ENCODE measurements around the gene FDXACB1. TPM values are rescaled to one million over a fixed set of nuclear protein-coding genes. Genes with fewer than 3 reads are reported as not detected.

Gene FDXACB1
- polyA plus RNA-seq, 1 experiment: 0.81 TPM

- Histone ChIP-seq H3K4me3 (ENCODE audit: low read depth, low read length) (no peak overlapping the region), H3K27me3 (ENCODE audit: control insufficient read depth, insufficient read depth, low read length) (no peaks in the 10 kb centered on the region), H3K36me3 (ENCODE audit: control insufficient read depth, insufficient read depth, low read length) (no peaks in the 10 kb centered on the region; the same call in 1 of the 2 replicates)
- no peak for DNase-seq (ENCODE audit: low read depth)
- POLR2A ChIA-PET: interaction anchor here (0.7 kb wide), 2 partner anchors 12 to 33 kb away, joined by 3 to 5 read pairs; no protein-coding TSS in a partner anchor
- CTCF ChIA-PET: interaction anchor here (0.7 to 2.1 kb wide), 9 partner anchors 11 to 391 kb away, joined by 3 to 7 read pairs (median 3); no protein-coding TSS in a partner anchor
- no peak for TF ChIP-seq CTCF (IDR thresholded peaks at IDR 0.05; ENCODE audit: insufficient read depth, low read depth, low read length)
These were observed 33.5 kb downstream of the FDXACB1 start for GRCh38 chr11:111845276-111846028.

GRCh38 chr11:111843661-111844060 lies 35.3 kb downstream of the FDXACB1 start:
- Histone ChIP-seq H3K27me3 (ENCODE audit: control insufficient read depth, insufficient read depth, low read length) (no peaks in the 10 kb centered on the region), H3K4me3 (ENCODE audit: low read depth, low read length) (no peak overlapping the region), H3K36me3 (ENCODE audit: control insufficient read depth, insufficient read depth, low read length) (no peaks in the 10 kb centered on the region; the same call in 1 of the 2 replicates)
- no peak for TF ChIP-seq CTCF (IDR thresholded peaks at IDR 0.05; ENCODE audit: insufficient read depth, low read depth, low read length)
- ChIA-PET CTCF (interaction anchor here (0.9 to 4.2 kb wide), 4 partner anchors 67 to 277 kb away, joined by 3 to 34 read pairs (median 16); partner anchors contain the start of gene SIK2), POLR2A (no interaction called here)
- DNase-seq (ENCODE audit: low read depth): no peak

GRCh38 chr11:111841370-111842053 lies 37.5 kb downstream of the FDXACB1 start:
- peak; percentile 86 for DNase-seq (ENCODE audit: low read depth)
- ChIA-PET POLR2A (no interaction called here), CTCF (interaction anchor here (0.6 to 4.2 kb wide), 26 partner anchors 9 to 386 kb away, joined by 3 to 34 read pairs (median 5); partner anchors contain the start of genes PPP2R1B and SIK2)
- Histone ChIP-seq H3K27me3 (ENCODE audit: control insufficient read depth, insufficient read depth, low read length) (no peaks in the 10 kb centered on the region), H3K36me3 (ENCODE audit: control insufficient read depth, insufficient read depth, low read length) (0 out of 2 replicates have a peak, but pooled peaks cover 1% of the 10 kb centered on the region), H3K4me3 (ENCODE audit: low read depth, low read length) (no peak overlapping the region)
- peak; percentile 76 for TF ChIP-seq CTCF (IDR thresholded peaks at IDR 0.05; ENCODE audit: insufficient read depth, low read depth, low read length)

GRCh38 chr11:111840143-111840542 lies 38.8 kb downstream of the FDXACB1 start:
- ChIA-PET POLR2A (no interaction called here), CTCF (interaction anchor here (0.8 to 4.2 kb wide), 12 partner anchors 47 to 385 kb away, joined by 3 to 34 read pairs (median 4); partner anchors contain the start of gene SIK2)

More at GRCh38 chr11:111840143-111840542, 38.8 kb downstream of the FDXACB1 start:
- H3K4me3 ChIP-seq (ENCODE audit: low read depth, low read length): no peak overlapping the region
- H3K36me3 ChIP-seq (ENCODE audit: control insufficient read depth, insufficient read depth, low read length): 0 out of 2 replicates have a peak, but pooled peaks cover 1% of the 10 kb centered on the region
- H3K27me3 ChIP-seq (ENCODE audit: control insufficient read depth, insufficient read depth, low read length): no peaks in the 10 kb centered on the region
- no peak for TF ChIP-seq CTCF (IDR thresholded peaks at IDR 0.05; ENCODE audit: insufficient read depth, low read depth, low read length)
- DNase-seq (ENCODE audit: low read depth): no peak
